Kidney (tissue), 14 donors: Measurements from ENCODE around the gene CEP120. TPM values are rescaled to one million over a fixed set of nuclear protein-coding genes. Genes with fewer than 3 reads are reported as not detected.

Experiments
- DNase-seq, 5 donors: peaks; one replicate each; pipeline ENCODE4 v3.0.0-alpha.2; 2013 to 2020
- FAIRE-seq: peaks from 2 replicates; lab custom pipeline; 2012; peaks lifted over from hg19 to GRCh38; lab: Jason Lieb, UNC
- H3K27ac ChIP-seq, 2 donors: one replicate each; pipeline ENCODE4 v1.7.0; 2013; ENCODE audit warnings: low read depth in 2 of 2, low read length in 2 of 2, inconsistent platforms in 1 of 2
- H3K27me3 ChIP-seq: one replicate; pipeline ENCODE4 v1.7.1; 2013; ENCODE audit warnings: low read length, inconsistent platforms; ENCODE audit not compliant: control insufficient read depth, insufficient read depth
- H3K36me3 ChIP-seq, 3 donors: one replicate each; pipeline versions ENCODE4 v1.7.0 to v1.7.1; 2013; ENCODE audit warnings: low read length in 3 of 3, control low read depth in 1 of 3, inconsistent platforms in 1 of 3; ENCODE audit not compliant: insufficient read depth in 3 of 3, control insufficient read depth in 2 of 3
- H3K4me1 ChIP-seq, 3 donors: one replicate each; pipeline versions ENCODE4 v1.7.0 to v1.7.1; 2013; ENCODE audit warnings: low read length in 3 of 3, inconsistent platforms in 1 of 3, low read depth in 1 of 3; ENCODE audit not compliant: control insufficient read depth in 2 of 3, insufficient read depth in 2 of 3
- H3K4me3 ChIP-seq, 3 donors: one replicate each; pipeline versions ENCODE4 v1.7.0 to v1.8.1; 2013; ENCODE audit warnings: low read length in 3 of 3, control low read depth in 1 of 3, inconsistent platforms in 1 of 3
- H3K9ac ChIP-seq, 3 donors: one replicate each; pipeline versions ENCODE4 v1.7.0 to v1.7.1; 2013; ENCODE audit warnings: low read length in 3 of 3, control low read depth in 1 of 3, inconsistent platforms in 1 of 3
- H3K9me3 ChIP-seq, 3 donors: one replicate each; pipeline versions ENCODE4 v1.7.0 to v1.7.1; 2013; ENCODE audit warnings: low read length in 3 of 3, control low read depth in 1 of 3, inconsistent platforms in 1 of 3; ENCODE audit not compliant: control insufficient read depth in 2 of 3, insufficient read depth in 1 of 3
- intact Hi-C: fragments of 100-400 bp; cut with DNase I; formaldehyde crosslinking; loops from one replicate; pipeline ENCODE4 v1.11.1; 2022
- polyA plus RNA-seq: library from polyadenylated mRNA; stranded (reverse); fragments of 350-450 nt; fragmentation: Illumina TruSeq; extraction: RNeasy Lipid Tissue Mini Kit (QIAGEN cat#74804); gene quantifications from one replicate; pipeline ENCODE4 v1.2.3, GENCODE V29; 2014; ENCODE audit warnings: low read depth, low replicate concordance; ENCODE audit not compliant: insufficient read depth
- total RNA-seq: library from RNA; stranded (reverse); fragmentation: NEBNext Ultra II Directional; extraction: Animal tissue kit (Norgen Biotek cat#: 25700); gene quantifications from one replicate; pipeline ENCODE4 v1.2.1, GENCODE V29; 2021
- TF ChIP-seq, protein P1 (sequence below): IDR thresholded peaks from 3 replicates; pipeline ENCODE4 v1.5.1; 2012; ENCODE audit warnings: mild to moderate bottlenecking, moderate library complexity, borderline replicate concordance; ENCODE audit not compliant: insufficient read depth; ENCODE audit errors: extremely low read depth
- donor health status: control.
- donor health status: control.
- donor health status: control.
- donor health status: control.
- donor health status: control.
- donor health status: DM: yes; HTN: yes; CAD: no.
- donor health status: Normal renal cell carcinoma (clear cell type).

CEP120 gene
- total and polyA plus RNA-seq, 2 donors from 2014 or later = 4.6 to 22.1 TPM

DNA sequence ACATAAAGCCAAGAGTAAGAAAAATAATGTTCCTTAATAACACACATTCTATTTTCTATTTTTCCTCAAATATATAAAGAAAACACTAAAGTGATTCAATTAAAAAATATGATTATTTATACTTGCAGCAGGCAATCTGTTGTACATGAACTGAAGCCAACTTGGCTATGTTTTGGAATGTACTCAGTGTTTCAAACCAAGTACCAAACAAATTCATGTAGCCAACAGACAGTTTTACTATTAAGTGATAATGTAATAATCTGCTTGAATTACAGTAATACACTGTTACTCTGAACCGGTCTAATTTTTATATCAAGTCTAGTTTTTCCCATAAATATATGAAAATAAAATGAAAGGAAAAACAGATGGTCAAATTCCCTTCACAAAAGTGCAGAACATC, 58.0 kb downstream of the CEP120 start:
- DNase-seq (peak in 1 of 5 donors; percentile 75), FAIRE-seq (no peak)
- H3K36me3 ChIP-seq = no peaks in the 10 kb centered on the region
- intact Hi-C loops = no loop called here
- H3K4me3 ChIP-seq = no peak overlapping the region
- H3K27ac ChIP-seq = no peak overlapping the region
- H3K4me1 ChIP-seq = no peaks in the 10 kb centered on the region
- H3K9me3 ChIP-seq = no peaks in the 10 kb centered on the region
- TF ChIP-seq, protein P1, sequence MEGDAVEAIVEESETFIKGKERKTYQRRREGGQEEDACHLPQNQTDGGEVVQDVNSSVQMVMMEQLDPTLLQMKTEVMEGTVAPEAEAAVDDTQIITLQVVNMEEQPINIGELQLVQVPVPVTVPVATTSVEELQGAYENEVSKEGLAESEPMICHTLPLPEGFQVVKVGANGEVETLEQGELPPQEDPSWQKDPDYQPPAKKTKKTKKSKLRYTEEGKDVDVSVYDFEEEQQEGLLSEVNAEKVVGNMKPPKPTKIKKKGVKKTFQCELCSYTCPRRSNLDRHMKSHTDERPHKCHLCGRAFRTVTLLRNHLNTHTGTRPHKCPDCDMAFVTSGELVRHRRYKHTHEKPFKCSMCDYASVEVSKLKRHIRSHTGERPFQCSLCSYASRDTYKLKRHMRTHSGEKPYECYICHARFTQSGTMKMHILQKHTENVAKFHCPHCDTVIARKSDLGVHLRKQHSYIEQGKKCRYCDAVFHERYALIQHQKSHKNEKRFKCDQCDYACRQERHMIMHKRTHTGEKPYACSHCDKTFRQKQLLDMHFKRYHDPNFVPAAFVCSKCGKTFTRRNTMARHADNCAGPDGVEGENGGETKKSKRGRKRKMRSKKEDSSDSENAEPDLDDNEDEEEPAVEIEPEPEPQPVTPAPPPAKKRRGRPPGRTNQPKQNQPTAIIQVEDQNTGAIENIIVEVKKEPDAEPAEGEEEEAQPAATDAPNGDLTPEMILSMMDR = no peak
- no peak overlapping the region for H3K9ac ChIP-seq
- no peaks in the 10 kb centered on the region for H3K27me3 ChIP-seq

DNA sequence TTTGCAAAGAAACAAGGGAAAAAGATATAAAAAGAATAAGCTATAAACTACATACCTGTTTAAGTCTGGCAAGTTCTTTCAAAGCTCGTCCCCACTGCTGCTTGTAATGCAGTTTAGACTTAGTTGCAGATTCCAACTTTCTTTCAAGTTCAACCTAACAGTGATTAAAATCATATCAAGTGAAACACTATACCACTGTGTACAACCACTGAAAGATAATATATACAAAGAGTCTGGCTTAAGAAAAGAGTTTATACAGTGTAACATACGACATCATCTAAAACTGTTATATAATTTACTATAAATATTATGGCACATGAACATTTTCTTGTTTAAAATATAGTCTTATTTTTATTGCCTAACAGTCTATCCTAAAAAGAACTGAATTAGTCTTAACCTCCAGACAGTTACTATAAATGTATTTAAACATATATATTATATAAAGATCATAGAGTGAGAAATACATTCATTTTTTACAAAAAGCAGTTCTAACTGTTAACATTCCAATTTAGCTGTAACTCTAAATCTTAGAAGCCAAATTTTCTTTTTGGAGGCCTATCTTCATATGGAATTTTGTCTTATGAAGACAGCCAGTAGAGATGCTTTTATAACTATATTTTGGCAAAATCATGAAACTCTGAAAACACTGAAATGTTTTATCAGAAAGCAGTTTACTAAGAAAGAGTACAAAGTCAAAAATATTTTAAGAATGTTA, 58.6 kb downstream of the CEP120 start:
- H3K4me3 ChIP-seq = no peak overlapping the region
- TF ChIP-seq, protein P1 = no peak
- H3K27me3 ChIP-seq = no peaks in the 10 kb centered on the region
- no peak for FAIRE-seq
- no peaks in the 10 kb centered on the region for H3K9me3 ChIP-seq
- no peaks in the 10 kb centered on the region for H3K4me1 ChIP-seq
- H3K27ac ChIP-seq = no peak overlapping the region
- intact Hi-C loops = no loop called here
- DNase-seq = peak in 1 of 5 donors; percentile 33
- no peak overlapping the region for H3K9ac ChIP-seq
- no peaks in the 10 kb centered on the region for H3K36me3 ChIP-seq

DNA sequence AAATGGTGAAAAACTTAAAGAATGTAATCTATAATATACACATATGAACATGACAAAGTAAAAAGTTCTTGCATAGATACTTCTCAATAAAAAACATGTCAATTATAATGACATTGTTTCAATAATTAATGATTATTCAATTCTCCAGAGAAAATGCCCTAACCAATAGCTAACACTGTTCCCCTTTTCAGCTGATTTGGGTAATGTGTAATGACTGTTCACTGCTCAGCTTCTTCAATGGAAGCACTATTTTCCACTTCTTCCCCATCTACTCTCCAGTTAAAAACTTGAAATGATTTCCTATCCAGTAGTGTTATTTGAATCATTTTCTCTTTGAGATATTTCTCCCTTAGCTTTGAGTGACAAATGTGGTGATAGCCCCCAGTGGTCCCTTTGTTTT, 62.3 kb downstream of the CEP120 start:
- intact Hi-C loops = no loop called here
- no peak for DNase-seq
- H3K4me1 ChIP-seq = no peaks in the 10 kb centered on the region

More for the DNA sequence above, 62.3 kb downstream of the CEP120 start:
- no peak overlapping the region for H3K27ac ChIP-seq
- no peak overlapping the region for H3K4me3 ChIP-seq
- TF ChIP-seq, protein P1 = no peak
- FAIRE-seq = no peak
- H3K36me3 ChIP-seq = no peaks in the 10 kb centered on the region
- H3K27me3 ChIP-seq = no peaks in the 10 kb centered on the region
- no peaks in the 10 kb centered on the region for H3K9me3 ChIP-seq
- no peak overlapping the region for H3K9ac ChIP-seq
